H1 (cell line): ENCODE measurements around the gene BTBD8. TPM values are rescaled to one million over a fixed set of nuclear protein-coding genes. Genes with fewer than 3 reads are reported as not detected.

ENCODE experiments used
- CTCF ChIA-PET: fragments of 300-600 bp; sonication (Branson Sonifier 250); formaldehyde crosslinking; loops from one replicate; lab custom pipeline; 2021; ENCODE audit not compliant: partially characterized antibody; lab: Charles Lee
- POLR2A ChIA-PET: fragments of 300-600 bp; sonication (Branson Sonifier 250); formaldehyde crosslinking; loops from one replicate; lab custom pipeline; 2021; ENCODE audit warnings: inconsistent platforms; ENCODE audit not compliant: partially characterized antibody; lab: Charles Lee
- DNase-seq, 2 experiments: peaks; one replicate each; pipeline versions ENCODE4 v3.0.0 to v3.0.0-alpha.2; 2010 to 2022; ENCODE audit warnings: low spot score in 2 of 2, low read depth in 1 of 2, mixed read lengths in 1 of 2
- FAIRE-seq: peaks from 2 replicates; lab custom pipeline; 2011; peaks lifted over from hg19 to GRCh38; lab: Jason Lieb, UNC
- H2AFZ ChIP-seq: 2 replicates; pipeline ENCODE4 v1.8.1; 2012; ENCODE audit warnings: low read length, inconsistent platforms
- H2AK5ac ChIP-seq: 2 replicates; pipeline ENCODE4 v1.6.1; 2013; ENCODE audit warnings: low read depth, low read length
- H2BK120ac ChIP-seq: replicated peaks from 2 replicates; pipeline ENCODE3; 2013; ENCODE audit warnings: low read depth, low read length, inconsistent platforms
- H2BK12ac ChIP-seq: 2 replicates; pipeline ENCODE4 v1.6.1; 2013; ENCODE audit warnings: low read depth, low read length
- H2BK15ac ChIP-seq: 2 replicates; pipeline ENCODE4 v1.6.1; 2013; ENCODE audit warnings: low read length
- H2BK20ac ChIP-seq: 2 replicates; pipeline ENCODE4 v1.6.1; 2013; ENCODE audit warnings: low read length
- H2BK5ac ChIP-seq: 2 replicates; pipeline ENCODE4 v1.6.1; 2013; ENCODE audit warnings: low read depth, low read length
- H3K14ac ChIP-seq: 2 replicates; pipeline ENCODE4 v1.6.1; 2013; ENCODE audit warnings: inconsistent platforms; ENCODE audit not compliant: insufficient read length
- H3K18ac ChIP-seq: 2 replicates; pipeline ENCODE4 v1.6.1; 2013; ENCODE audit warnings: low read length; ENCODE audit errors: extremely low read depth
- H3K23ac ChIP-seq: 2 replicates; pipeline ENCODE4 v1.6.1; 2013; ENCODE audit warnings: inconsistent platforms; ENCODE audit not compliant: insufficient read length
- H3K23me2 ChIP-seq: 2 replicates; pipeline ENCODE4 v1.6.1; 2013; ENCODE audit warnings: low read depth, low read length
- H3K27ac ChIP-seq: 2 replicates; pipeline ENCODE4 v1.6.1; 2011; ENCODE audit warnings: low read depth, low read length, inconsistent platforms
- H3K27me3 ChIP-seq, 4 experiments: replicated peaks in 1 of 4; 1 replicate in 1 of 4; 2 replicates in 3 of 4; pipeline versions ENCODE4 v1.6.1 to v1.8.1; 2011 to 2013; ENCODE audit warnings: low read length in 3 of 4, mild to moderate bottlenecking in 3 of 4, inconsistent platforms in 2 of 4, mixed read lengths in 2 of 4, moderate library complexity in 1 of 4; ENCODE audit not compliant: control insufficient read depth in 3 of 4, insufficient read depth in 3 of 4; ENCODE audit errors: extremely low read depth in 1 of 4
- H3K36me3 ChIP-seq, 4 experiments: 2 replicates each; pipeline versions ENCODE4 v1.6.1 to v1.8.1; 2011 to 2013; ENCODE audit warnings: mild to moderate bottlenecking in 4 of 4, low read length in 3 of 4, moderate library complexity in 2 of 4, control low read depth in 1 of 4, inconsistent platforms in 1 of 4; ENCODE audit not compliant: insufficient read depth in 4 of 4, control insufficient read depth in 2 of 4
- H3K4ac ChIP-seq: replicated peaks from 2 replicates; pipeline ENCODE3; 2013; ENCODE audit warnings: low read length, low read depth, mixed read lengths, inconsistent platforms; ENCODE audit not compliant: insufficient read length
- H3K4me1 ChIP-seq, 4 experiments: replicated peaks in 1 of 4; 1 replicate in 1 of 4; 2 replicates in 3 of 4; pipeline versions ENCODE4 v1.6.1 to v1.8.1; 2011 to 2013; ENCODE audit warnings: low read length in 3 of 4, inconsistent platforms in 2 of 4, mixed read lengths in 1 of 4; ENCODE audit not compliant: insufficient read depth in 4 of 4, control insufficient read depth in 3 of 4
- H3K4me2 ChIP-seq, 2 experiments: 2 replicates each; pipeline versions ENCODE4 v1.6.1 to v1.8.1; 2011 to 2013; ENCODE audit warnings: low read depth in 2 of 2, low read length in 2 of 2, control low read depth in 1 of 2, inconsistent platforms in 1 of 2, mild to moderate bottlenecking in 1 of 2; ENCODE audit not compliant: insufficient read depth in 1 of 2
- H3K4me3 ChIP-seq, 4 experiments: fragments of 200-600, 300-600 bp in 1 of 4; sonication (generic), shearing (Covaris generic), sonication (Bioruptor Twin) in 1 of 4; 2 replicates each; pipeline versions ENCODE4 v1.5.1 to v1.8.1; 2011 to 2016; ENCODE audit warnings: low read length in 4 of 4, low read depth in 3 of 4, control low read depth in 2 of 4, inconsistent platforms in 2 of 4, mild to moderate bottlenecking in 2 of 4, mixed read lengths in 1 of 4, moderate library complexity in 1 of 4; ENCODE audit not compliant: insufficient read depth in 2 of 4; ENCODE audit errors: extremely low read depth in 1 of 4
- H3K56ac ChIP-seq: replicated peaks from 2 replicates; pipeline ENCODE3; 2013; ENCODE audit warnings: low read depth, mild to moderate bottlenecking, mixed read lengths, low read length, inconsistent platforms; ENCODE audit not compliant: insufficient read length
- H3K79me1 ChIP-seq: 2 replicates; pipeline ENCODE4 v1.6.1; 2013; ENCODE audit warnings: low read depth, low read length, control low read depth
- H3K79me2 ChIP-seq, 2 experiments: 2 replicates each; pipeline versions ENCODE4 v1.6.1 to v1.8.1; 2012 to 2013; ENCODE audit warnings: low read length in 2 of 2, mild to moderate bottlenecking in 2 of 2, inconsistent platforms in 1 of 2; ENCODE audit not compliant: insufficient read depth in 2 of 2, control insufficient read depth in 1 of 2
- H3K9ac ChIP-seq, 4 experiments: replicated peaks in 1 of 4; 1 replicate in 1 of 4; 2 replicates in 3 of 4; pipeline versions ENCODE4 v1.6.1 to v1.8.1; 2011 to 2013; ENCODE audit warnings: low read depth in 3 of 4, low read length in 3 of 4, control low read depth in 2 of 4, mild to moderate bottlenecking in 2 of 4, moderate library complexity in 2 of 4, inconsistent platforms in 1 of 4; ENCODE audit errors: extremely low read depth in 1 of 4
- H3K9me3 ChIP-seq, 2 experiments: 2 replicates each; pipeline versions ENCODE4 v1.6.1 to v1.8.1; 2012 to 2013; ENCODE audit warnings: mild to moderate bottlenecking in 2 of 2, moderate library complexity in 2 of 2, control low read depth in 1 of 2, inconsistent platforms in 1 of 2, low read depth in 1 of 2, low read length in 1 of 2, mixed read lengths in 1 of 2; ENCODE audit not compliant: insufficient read depth in 2 of 2
- H4K20me1 ChIP-seq, 2 experiments: replicated peaks in 1 of 2; 2 replicates each; pipeline versions ENCODE3 to v1.8.1; 2011 to 2013; ENCODE audit warnings: inconsistent platforms in 2 of 2, low read length in 2 of 2, mild to moderate bottlenecking in 1 of 2; ENCODE audit not compliant: insufficient read depth in 2 of 2, control insufficient read depth in 1 of 2
- H4K5ac ChIP-seq: 2 replicates; pipeline ENCODE4 v1.6.1; 2013; ENCODE audit warnings: low read length, low read depth, mixed read lengths, inconsistent platforms; ENCODE audit not compliant: insufficient read length
- H4K8ac ChIP-seq: 2 replicates; pipeline ENCODE4 v1.8.0; 2013; ENCODE audit warnings: mild to moderate bottlenecking, moderate library complexity, low read length, inconsistent platforms; ENCODE audit not compliant: insufficient read depth; ENCODE audit errors: extremely low read depth
- H4K91ac ChIP-seq: replicated peaks from 2 replicates; pipeline ENCODE3; 2013; ENCODE audit warnings: low read length, mixed read lengths, inconsistent platforms; ENCODE audit not compliant: insufficient read length
- JUND ChIP-seq: IDR thresholded peaks from 2 replicates; pipeline ENCODE4 v1.6.1; 2011; ENCODE audit warnings: mild to moderate bottlenecking, improper control_type of control experiment, low read length
- KDM4A ChIP-seq: IDR thresholded peaks from one replicate; pipeline ENCODE4 v1.7.1; 2012; ENCODE audit warnings: low read depth, mild to moderate bottlenecking, moderate library complexity, low read length, inconsistent platforms; ENCODE audit not compliant: severe bottlenecking
- POLR2AphosphoS5 ChIP-seq: IDR thresholded peaks from 2 replicates; pipeline ENCODE4 v1.6.1; 2011; ENCODE audit warnings: low read depth, low read length
- RAD21 ChIP-seq, 2 experiments: IDR thresholded peaks in 1 of 2; conservative IDR thresholded peaks in 1 of 2; 2 replicates each; pipeline ENCODE4 v1.6.1; 2011; ENCODE audit warnings: low read depth in 2 of 2, low read length in 2 of 2, improper control_type of control experiment in 1 of 2, inconsistent platforms in 1 of 2, mild to moderate bottlenecking in 1 of 2, moderate library complexity in 1 of 2
- RBBP5 ChIP-seq: IDR thresholded peaks from 2 replicates; pipeline ENCODE4 v1.7.1; 2012; ENCODE audit warnings: low read depth, mild to moderate bottlenecking, inconsistent platforms, low read length, moderate library complexity, borderline replicate concordance
- RXRA ChIP-seq: IDR thresholded peaks from 2 replicates; pipeline ENCODE4 v1.6.1; 2011; ENCODE audit warnings: low read depth, mild to moderate bottlenecking, low read length, moderate library complexity; ENCODE audit not compliant: insufficient read depth
- SAP30 ChIP-seq: fragments of 300-600 bp; sonication (generic); IDR thresholded peaks from 2 replicates; pipeline ENCODE4 v1.7.1; 2012; ENCODE audit warnings: low read length, moderate library complexity, mild to moderate bottlenecking, inconsistent platforms; ENCODE audit not compliant: insufficient read depth, insufficient replicate concordance
- SP1 ChIP-seq: IDR thresholded peaks from 2 replicates; pipeline ENCODE4 v1.6.1; 2011; ENCODE audit warnings: low read depth, low read length
- SP4 ChIP-seq: IDR thresholded peaks from 2 replicates; pipeline ENCODE4 v1.6.1; 2012; ENCODE audit warnings: low read length, inconsistent platforms
- SRF ChIP-seq: IDR thresholded peaks from 2 replicates; pipeline ENCODE4 v1.6.1; 2011; ENCODE audit warnings: mild to moderate bottlenecking, low read depth, low read length, moderate library complexity
- ZNF274 ChIP-seq: IDR thresholded peaks from 2 replicates; pipeline ENCODE4 v1.7.0; 2012; ENCODE audit warnings: low read length, borderline replicate concordance; ENCODE audit errors: extremely low read depth
- WGBS, 2 experiments: shearing (Covaris generic) in 1 of 2; methylation state at CpG; one replicate each; pipeline versions ENCODE4 v1.1.6 to v1.1.7; 2013 to 2015; ENCODE audit warnings: low lambda C conversion rate in 2 of 2, mixed read lengths in 2 of 2, inconsistent platforms in 1 of 2, low coverage in 1 of 2, missing lambda C conversion rate in 1 of 2; ENCODE audit not compliant: insufficient replicate concordance in 2 of 2, insufficient coverage in 1 of 2, insufficient read length in 1 of 2; ENCODE audit errors: extremely low coverage in 1 of 2, missing lambda C conversion rate in 1 of 2; 5-methylcytosine and 5-hydroxymethylcytosine counted together
- polyA plus RNA-seq, 7 experiments: library from polyadenylated mRNA; depleted of rRNA in 3 of 7; stranded (reverse) in 5 of 7; unstranded in 2 of 7; fragments of >200 nt in 5 of 7; fragments of 200-250 nt in 2 of 7; gene quantifications; 1 replicate in 5 of 7; 2 replicates in 1 of 7; 4 replicates in 1 of 7; pipeline versions ENCODE4 v1.2.1 to v1.2.3, GENCODE V29; 2011 to 2013; ENCODE audit warnings: missing spikeins in 2 of 7, mixed read lengths in 2 of 7
- total RNA-seq: library from RNA; stranded (reverse); fragmentation: NEBNext Ultra II Directional; extraction: Animal tissue kit (Norgen Biotek cat#: 25700); gene quantifications from 2 replicates; pipeline ENCODE4 v1.2.1, GENCODE V29; 2021

Gene BTBD8
- total and polyA plus RNA-seq, 2 of the 8 experiments (the other 6 are each of a cell fraction or from before 2014, with no cell fraction given) = 0.44 to 2.5 TPM

DNA sequence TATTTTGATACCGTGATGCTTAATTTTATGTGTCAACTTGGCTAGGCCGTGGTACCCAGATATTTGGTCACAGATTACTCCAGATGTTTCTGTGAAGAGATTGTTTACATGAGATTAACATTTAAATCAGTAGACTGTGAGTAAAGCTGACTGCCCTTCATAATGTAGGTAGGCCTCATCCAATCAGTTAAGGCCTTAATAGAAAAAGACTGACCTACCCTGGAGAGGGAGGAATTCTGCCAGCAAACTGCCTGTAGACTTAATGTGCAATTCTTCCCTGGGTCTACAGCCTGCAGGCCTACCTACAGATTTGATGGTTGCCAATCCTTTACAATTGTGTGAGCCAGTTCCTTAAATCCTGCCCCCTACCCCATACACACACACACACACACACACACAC, 9.3 kb upstream of the BTBD8 start:
- no peak overlapping the region for H2BK5ac ChIP-seq
- H3K23ac ChIP-seq = no peak overlapping the region
- TF ChIP-seq RXRA (no peak), POLR2AphosphoS5 (no peak), KDM4A (no peak), RAD21 (IDR thresholded peaks at IDR 0.05 in 1 of 2, conservative IDR thresholded peaks at IDR 0.05 in 1 of 2; ENCODE audit: low read depth in 2 of 2, low read length in 2 of 2) (no peak), SAP30 (no peak), ZNF274 (no peak), SP1 (no peak), SRF (no peak), SP4 (no peak), RBBP5 (no peak), JUND (no peak)

More for the DNA sequence above, 9.3 kb upstream of the BTBD8 start:
- Histone ChIP-seq H4K91ac (no peak overlapping the region), H3K27me3 (no peaks in the 10 kb centered on the region), H4K8ac (no peak overlapping the region), H2BK20ac (no peak overlapping the region), H3K18ac (no peak overlapping the region), H3K23me2 (no peaks in the 10 kb centered on the region), H2BK12ac (no peak overlapping the region), H3K9me3 (no peaks in the 10 kb centered on the region), H2AFZ (peak overlapping the region; percentile 95), H3K4me1 (peaks cover 0 to 3% (median 1%) of the 10 kb centered on the region in 4 experiments; a peak in 3 of 7 replicates), H3K27ac (no peak overlapping the region), H2BK120ac (no peak overlapping the region), H3K4me3 (no peak overlapping the region), H3K56ac (no peak overlapping the region), H2BK15ac (no peak overlapping the region), H4K20me1 (no peaks in the 10 kb centered on the region), H3K9ac (no peak overlapping the region), H3K14ac (no peak overlapping the region), H3K36me3 (no peaks in the 10 kb centered on the region), H4K5ac (no peak overlapping the region), H2AK5ac (no peak overlapping the region), H3K79me2 (no peaks in the 10 kb centered on the region), H3K4me2 (no peak overlapping the region), H3K79me1 (no peaks in the 10 kb centered on the region), H3K4ac (no peak overlapping the region)
- DNase-seq (no peak), FAIRE-seq (no peak)
- ChIA-PET CTCF (interaction anchor here (0.6 to 1.1 kb wide), 3 partner anchors 48 to 650 kb away, joined by 3 to 5 read pairs (median 3); no protein-coding TSS in a partner anchor), POLR2A (no interaction called here)
- WGBS, 2 experiments = 88% methylated on average over 2 of the region's 2 CpGs; no CpG with 5 or more reads in 1 of the 2 experiments
